PC-3 (cell line): ENCODE data around the gene NOP9. TPM values are rescaled to one million over a fixed set of nuclear protein-coding genes. Genes with fewer than 3 reads are reported as not detected.
A peak's percentile ranks its signal among the peaks of the same experiment; 100 is the strongest.

Experiments used
- ATAC-seq: fragments of 200-7000 bp; cut with Tn5 transposase; 2 replicates; pipeline ENCODE4 v1.9.1; 2020; ENCODE audit warnings: mild to moderate bottlenecking, moderate library complexity
- BruUV-seq: library from RNA; stranded (reverse); fragments of 400-500 nt; replicated peaks from 2 replicates; lab custom pipeline; 2021; lab: Mats Ljungman, UMichigan
- CTCF ChIA-PET: fragments of 300-600 bp; sonication (Branson Sonifier 250); formaldehyde crosslinking; loops from one replicate; lab custom pipeline; 2022; ENCODE audit warnings: antibody characterized with exemption; lab: Charles Lee
- POLR2A ChIA-PET: fragments of 300-600 bp; sonication (Branson Sonifier 250); formaldehyde crosslinking; loops from one replicate; lab custom pipeline; 2022; ENCODE audit warnings: antibody characterized with exemption; ENCODE audit not compliant: unreplicated experiment; lab: Charles Lee
- DNase-seq: peaks from one replicate; pipeline ENCODE4 v3.0.0-alpha.2; 2015
- H2AFZ ChIP-seq: fragments of 300-600 bp; sonication (generic); 2 replicates; pipeline ENCODE4 v1.6.0; 2016; ENCODE audit warnings: antibody characterized with exemption, low read length
- H3F3A ChIP-seq: fragments of 300-600 bp; sonication (generic); one replicate; pipeline ENCODE4 v1.6.0; 2017; ENCODE audit warnings: antibody characterized with exemption, low read length, control low read depth, mild to moderate bottlenecking; ENCODE audit not compliant: unreplicated experiment
- H3K27ac ChIP-seq: fragments of 300-600 bp; sonication (generic); 2 replicates; pipeline ENCODE4 v1.5.1; 2016; ENCODE audit warnings: mild to moderate bottlenecking, low read length
- H3K27me3 ChIP-seq: fragments of 300-600 bp; sonication (generic); 2 replicates; pipeline ENCODE4 v1.6.1; 2016; ENCODE audit warnings: low read length, mixed read lengths
- H3K36me3 ChIP-seq: fragments of 300-600 bp; sonication (generic); 2 replicates; pipeline ENCODE4 v1.6.1; 2016; ENCODE audit warnings: low read depth, mixed run types, low read length, mixed read lengths
- H3K4me1 ChIP-seq: fragments of 300-600 bp; sonication (generic); 2 replicates; pipeline ENCODE4 v1.5.1; 2016; ENCODE audit warnings: low read length; ENCODE audit not compliant: insufficient read depth
- H3K4me2 ChIP-seq: fragments of 300-600 bp; sonication (generic); 2 replicates; pipeline ENCODE4 v1.6.0; 2016; ENCODE audit warnings: low read length
- H3K4me3 ChIP-seq: fragments of 300-600 bp; sonication (generic); 2 replicates; pipeline ENCODE4 v1.5.1; 2016; ENCODE audit warnings: mild to moderate bottlenecking, low read length, mixed read lengths
- H3K79me2 ChIP-seq: fragments of 300-600 bp; sonication (generic); 2 replicates; pipeline ENCODE4 v1.6.1; 2017; ENCODE audit warnings: low read length, mixed read lengths
- H3K9ac ChIP-seq: fragments of 300-600 bp; sonication (generic); 2 replicates; pipeline ENCODE4 v1.6.0; 2016; ENCODE audit warnings: mild to moderate bottlenecking, low read length
- H3K9me2 ChIP-seq: fragments of 300-600 bp; sonication (generic); replicated peaks from 2 replicates; pipeline ENCODE4 v1.6.1; 2016; ENCODE audit warnings: mixed run types, low read length, mixed read lengths
- H3K9me3 ChIP-seq: fragments of 300-600 bp; sonication (generic); 2 replicates; pipeline ENCODE4 v1.6.1; 2016; ENCODE audit warnings: low read length, mixed read lengths
- H4K20me1 ChIP-seq: fragments of 300-600 bp; sonication (generic); 2 replicates; pipeline ENCODE4 v1.6.1; 2016; ENCODE audit warnings: low read length, mixed read lengths
- EZH2 ChIP-seq: fragments of 300-600 bp; sonication (generic); IDR thresholded peaks from one replicate; pipeline ENCODE4 v1.6.1; 2017; ENCODE audit warnings: antibody characterized with exemption, mild to moderate bottlenecking, low read length; ENCODE audit not compliant: unreplicated experiment
- EZH2phosphoT487 ChIP-seq: fragments of 300-600 bp; sonication (generic); IDR thresholded peaks from 2 replicates; pipeline ENCODE4 v1.6.1; 2018; ENCODE audit warnings: mild to moderate bottlenecking, antibody characterized with exemption, low read length, borderline replicate concordance
- intact Hi-C: fragments of 100-400 bp; cut with micrococcal nuclease; formaldehyde crosslinking; loops from 2 replicates; pipeline ENCODE4 v1.9.0; 2023
- total RNA-seq: library from RNA; depleted of rRNA; stranded (reverse); fragments of >200 nt; gene quantifications from 2 replicates; pipeline ENCODE4 v1.2.3, GENCODE V29; 2014
- TF ChIP-seq, protein P1 (sequence below): fragments of 300-600 bp; sonication (generic); conservative IDR thresholded peaks from 2 replicates; pipeline ENCODE4 v1.5.1; 2017; ENCODE audit warnings: antibody characterized with exemption, low read depth, mild to moderate bottlenecking, low read length

NOP9 gene
- total RNA-seq, 1 experiment from 2014 or later, result 30.4 TPM

DNA sequence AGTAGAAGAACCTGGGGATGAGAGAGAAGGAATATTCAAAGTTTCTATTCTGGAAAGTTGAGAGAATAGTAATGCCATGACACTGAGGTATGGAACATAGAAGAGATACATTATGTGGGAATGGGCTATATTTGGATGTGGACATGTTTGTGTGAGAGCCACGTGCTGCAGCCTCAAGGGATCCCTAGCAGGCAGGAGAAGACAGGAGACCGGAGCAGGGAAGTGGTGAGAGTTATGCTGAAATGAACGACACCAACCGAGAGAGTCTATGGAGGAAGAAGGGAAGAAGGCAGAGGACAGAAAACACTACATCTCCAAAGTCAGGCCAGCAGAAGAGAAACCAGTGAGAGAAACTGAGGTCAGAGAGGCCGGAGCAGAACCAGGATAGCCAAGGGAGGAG is 50.1 kb downstream of the NOP9 start:
- peaks cover 16% of the 10 kb centered on the region; the same call in 1 of the 2 replicates for H3K27me3 ChIP-seq
- no peak overlapping the region for H3K4me2 ChIP-seq
- ATAC-seq, result no peak
- no peaks in the 10 kb centered on the region for H3K36me3 ChIP-seq
- H3K27ac ChIP-seq, result no peak overlapping the region
- ChIA-PET POLR2A (no interaction called here), CTCF (no interaction called here)
- no peak for DNase-seq
- TF ChIP-seq EZH2phosphoT487 (no peak), EZH2 (no peak)
- TF ChIP-seq, protein P1, sequence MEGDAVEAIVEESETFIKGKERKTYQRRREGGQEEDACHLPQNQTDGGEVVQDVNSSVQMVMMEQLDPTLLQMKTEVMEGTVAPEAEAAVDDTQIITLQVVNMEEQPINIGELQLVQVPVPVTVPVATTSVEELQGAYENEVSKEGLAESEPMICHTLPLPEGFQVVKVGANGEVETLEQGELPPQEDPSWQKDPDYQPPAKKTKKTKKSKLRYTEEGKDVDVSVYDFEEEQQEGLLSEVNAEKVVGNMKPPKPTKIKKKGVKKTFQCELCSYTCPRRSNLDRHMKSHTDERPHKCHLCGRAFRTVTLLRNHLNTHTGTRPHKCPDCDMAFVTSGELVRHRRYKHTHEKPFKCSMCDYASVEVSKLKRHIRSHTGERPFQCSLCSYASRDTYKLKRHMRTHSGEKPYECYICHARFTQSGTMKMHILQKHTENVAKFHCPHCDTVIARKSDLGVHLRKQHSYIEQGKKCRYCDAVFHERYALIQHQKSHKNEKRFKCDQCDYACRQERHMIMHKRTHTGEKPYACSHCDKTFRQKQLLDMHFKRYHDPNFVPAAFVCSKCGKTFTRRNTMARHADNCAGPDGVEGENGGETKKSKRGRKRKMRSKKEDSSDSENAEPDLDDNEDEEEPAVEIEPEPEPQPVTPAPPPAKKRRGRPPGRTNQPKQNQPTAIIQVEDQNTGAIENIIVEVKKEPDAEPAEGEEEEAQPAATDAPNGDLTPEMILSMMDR, result no peak
- no peaks in the 10 kb centered on the region for H3F3A ChIP-seq
- H3K4me3 ChIP-seq, result no peak overlapping the region
- H4K20me1 ChIP-seq, result no peaks in the 10 kb centered on the region
- H3K9me3 ChIP-seq, result no peaks in the 10 kb centered on the region
- intact Hi-C loops, result no loop called here
- H3K79me2 ChIP-seq, result no peaks in the 10 kb centered on the region
- H3K9ac ChIP-seq, result no peak overlapping the region
- peaks cover 8% of the 10 kb centered on the region; the same call in 1 of the 2 replicates for H3K4me1 ChIP-seq
- no peaks in the 10 kb centered on the region for H3K9me2 ChIP-seq
- no peak overlapping the region for H2AFZ ChIP-seq
- BruUV-seq, result no TSS peak

DNA sequence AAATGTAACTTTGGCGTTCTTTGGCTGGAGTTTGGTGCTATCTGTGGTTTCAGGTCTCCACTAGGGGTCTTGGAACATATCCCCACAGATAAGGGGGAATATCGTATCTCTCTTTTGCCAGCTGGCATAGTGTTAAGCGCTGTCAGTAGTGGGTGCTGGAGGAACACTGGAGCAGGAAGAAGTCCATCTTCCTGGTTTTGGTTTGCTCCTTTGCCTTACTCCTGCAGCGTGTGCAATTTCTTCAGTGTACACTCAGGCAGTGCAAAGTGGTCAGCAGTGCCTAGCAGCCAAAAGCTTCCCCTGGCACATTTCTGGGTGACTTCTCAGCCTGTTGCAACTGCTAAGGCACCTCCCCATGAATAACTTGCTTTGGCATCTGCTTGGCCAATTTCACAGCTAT is 51.9 kb downstream of the NOP9 start:
- peak; percentile 27; the same call in 1 of the 2 replicates for ATAC-seq
- Histone ChIP-seq H3K9ac (no peak overlapping the region), H4K20me1 (no peaks in the 10 kb centered on the region), H3K4me1 (peaks cover 8% of the 10 kb centered on the region; the same call in 1 of the 2 replicates), H3K27me3 (peaks cover 16% of the 10 kb centered on the region; the same call in 1 of the 2 replicates), H3K9me3 (no peaks in the 10 kb centered on the region), H3K36me3 (no peaks in the 10 kb centered on the region), H3K27ac (no peak overlapping the region), H3F3A (no peaks in the 10 kb centered on the region), H3K79me2 (no peaks in the 10 kb centered on the region), H3K4me3 (no peak overlapping the region), H3K9me2 (no peaks in the 10 kb centered on the region), H2AFZ (no peak overlapping the region), H3K4me2 (no peak overlapping the region)
- no peak for TF ChIP-seq EZH2
- TF ChIP-seq, protein P1, result peak; percentile 20; the same call in 1 of the 2 replicates
- no peak for TF ChIP-seq EZH2phosphoT487
- BruUV-seq, result no TSS peak
- ChIA-PET POLR2A (no interaction called here), CTCF (no interaction called here)
- intact Hi-C loops, result no loop called here
- DNase-seq, result peak; percentile 18
